AG04450 (cell line): ENCODE results near the gene RPS17. TPM values are rescaled to one million over a fixed set of nuclear protein-coding genes. Genes with fewer than 3 reads are reported as not detected.

Source experiments
- CTCF ChIA-PET: fragments of 300-600, 350-600 bp; formaldehyde crosslinking; extraction: SDS; loops from one replicate; lab custom pipeline; 2022; ENCODE audit warnings: antibody characterized with exemption, inconsistent platforms; lab: Charles Lee
- POLR2A ChIA-PET: fragments of 350-600 bp; formaldehyde crosslinking; extraction: SDS; loops from one replicate; lab custom pipeline; 2021; ENCODE audit warnings: antibody characterized with exemption, inconsistent platforms; lab: Yijun Ruan, JAX
- DNase-seq: peaks from one replicate; pipeline ENCODE4 v3.0.0-alpha.2; 2011; ENCODE audit warnings: low read depth, low spot score
- H3K27ac ChIP-seq: one replicate; pipeline ENCODE4 v1.5.1; 2012; ENCODE audit warnings: low read depth, low read length, control low read depth
- H3K27me3 ChIP-seq: one replicate; pipeline ENCODE4 v1.6.0; 2012; ENCODE audit warnings: low read length; ENCODE audit not compliant: control insufficient read depth, insufficient read depth
- H3K4me3 ChIP-seq: 2 replicates; pipeline ENCODE4 v1.5.1; 2011; ENCODE audit warnings: mild to moderate bottlenecking, low read depth, low read length, control low read depth
- H3K9me3 ChIP-seq: 2 replicates; pipeline ENCODE4 v1.5.1; 2012; ENCODE audit warnings: low read length; ENCODE audit not compliant: control insufficient read depth, insufficient read depth
- CTCF ChIP-seq: IDR thresholded peaks from 2 replicates; pipeline ENCODE4 v1.5.1; 2011; ENCODE audit warnings: low read depth, low read length, control low read depth, inconsistent platforms
- polyA plus RNA-seq: library from polyadenylated mRNA; depleted of rRNA; stranded (reverse); fragments of >200 nt; gene quantifications from 2 replicates; pipeline ENCODE4 v1.2.3, GENCODE V29; 2011

RPS17 gene
- polyA plus RNA-seq, 1 experiment = 4,363 TPM

- Histone ChIP-seq H3K4me3 (no peak overlapping the region), H3K27ac (no peak overlapping the region), H3K27me3 (no peaks in the 10 kb centered on the region), H3K9me3 (no peaks in the 10 kb centered on the region)
- no peak for DNase-seq
- no peak for TF ChIP-seq CTCF
- POLR2A ChIA-PET = no interaction called here
- CTCF ChIA-PET = interaction anchor here (1.6 kb wide), 1 partner anchor 28 kb away, joined by 3 read pairs; no protein-coding TSS in a partner anchor
Measured at GRCh38 chr15:82558502-82558901, 18.2 kb upstream of the RPS17 start.

- Histone ChIP-seq H3K27me3 (no peaks in the 10 kb centered on the region), H3K27ac (no peak overlapping the region), H3K4me3 (no peak overlapping the region), H3K9me3 (no peaks in the 10 kb centered on the region)
- no peak for DNase-seq
- TF ChIP-seq CTCF = no peak
- ChIA-PET POLR2A (interaction anchor here (1.2 to 1.5 kb wide), 2 partner anchors 16 kb away, joined by 5 read pairs; partner anchors contain the start of gene RPS17), CTCF (no interaction called here)
Measured at GRCh38 chr15:82556315-82557035, 16.2 kb upstream of the RPS17 start.

- Histone ChIP-seq H3K27me3 (no peaks in the 10 kb centered on the region), H3K4me3 (no peak overlapping the region), H3K9me3 (no peaks in the 10 kb centered on the region), H3K27ac (no peak overlapping the region)
- POLR2A ChIA-PET = no interaction called here
- CTCF ChIA-PET = no interaction called here
- TF ChIP-seq CTCF = no peak
- DNase-seq = no peak
Measured at GRCh38 chr15:82554849-82555248, 14.6 kb upstream of the RPS17 start.

GRCh38 chr15:82554351-82554750 lies 14.1 kb upstream of the RPS17 start:
- no peaks in the 10 kb centered on the region for H3K27me3 ChIP-seq
- DNase-seq = no peak
- no peak for TF ChIP-seq CTCF

GRCh38 chr15:82553846-82554245 lies 13.6 kb upstream of the RPS17 start:
- H3K27ac ChIP-seq = no peak overlapping the region
- POLR2A ChIA-PET = no interaction called here

More at GRCh38 chr15:82554351-82554750, 14.1 kb upstream of the RPS17 start:
- Histone ChIP-seq H3K4me3 (no peak overlapping the region), H3K9me3 (no peaks in the 10 kb centered on the region), H3K27ac (no peak overlapping the region)
- CTCF ChIA-PET = no interaction called here
- POLR2A ChIA-PET = no interaction called here

More at GRCh38 chr15:82553846-82554245, 13.6 kb upstream of the RPS17 start:
- no peak for TF ChIP-seq CTCF
- CTCF ChIA-PET = no interaction called here
- no peak for DNase-seq
- H3K9me3 ChIP-seq = no peaks in the 10 kb centered on the region
- H3K27me3 ChIP-seq = no peaks in the 10 kb centered on the region
- H3K4me3 ChIP-seq = no peak overlapping the region
